ENCODE measurements around the gene HRK.

HRK gene

DNA sequence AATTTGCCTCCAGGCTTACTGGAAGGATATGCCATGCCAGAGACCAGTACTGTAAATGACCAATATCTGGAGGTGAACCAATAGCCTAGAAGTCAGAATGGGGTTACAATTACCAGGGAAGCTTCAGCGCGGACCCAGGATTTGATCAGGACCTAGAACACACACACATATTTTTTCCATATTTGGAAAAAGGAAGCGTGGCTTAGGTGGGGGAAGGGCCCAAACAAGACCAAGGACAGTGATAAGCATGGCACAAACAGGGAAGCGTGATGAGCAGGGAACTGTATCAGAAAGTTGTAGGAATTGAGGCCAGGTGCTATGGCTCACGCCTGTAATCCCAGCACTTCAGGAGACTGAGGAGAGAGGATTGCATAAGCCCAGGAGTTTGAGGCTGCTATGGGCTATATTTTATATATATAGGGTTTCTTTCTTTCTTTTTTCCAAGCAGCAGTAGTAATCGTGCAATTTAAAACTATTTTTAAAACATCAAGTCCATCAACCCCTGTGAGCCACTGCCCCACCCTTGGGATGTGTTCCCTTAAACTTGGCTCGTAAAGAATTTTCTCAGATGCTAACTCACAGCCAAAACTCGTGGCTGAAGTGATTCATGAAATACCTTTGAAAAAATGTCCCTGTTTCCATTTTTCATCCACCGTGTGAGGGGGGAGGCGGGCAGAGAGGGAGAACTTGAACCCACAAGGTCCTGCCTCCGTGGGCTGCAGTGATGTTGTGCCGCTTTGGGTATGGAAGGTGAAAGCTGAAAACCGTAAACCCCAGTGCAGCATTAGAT, 16.7 kb downstream of the HRK start:
- no peak for FAIRE-seq

DNA sequence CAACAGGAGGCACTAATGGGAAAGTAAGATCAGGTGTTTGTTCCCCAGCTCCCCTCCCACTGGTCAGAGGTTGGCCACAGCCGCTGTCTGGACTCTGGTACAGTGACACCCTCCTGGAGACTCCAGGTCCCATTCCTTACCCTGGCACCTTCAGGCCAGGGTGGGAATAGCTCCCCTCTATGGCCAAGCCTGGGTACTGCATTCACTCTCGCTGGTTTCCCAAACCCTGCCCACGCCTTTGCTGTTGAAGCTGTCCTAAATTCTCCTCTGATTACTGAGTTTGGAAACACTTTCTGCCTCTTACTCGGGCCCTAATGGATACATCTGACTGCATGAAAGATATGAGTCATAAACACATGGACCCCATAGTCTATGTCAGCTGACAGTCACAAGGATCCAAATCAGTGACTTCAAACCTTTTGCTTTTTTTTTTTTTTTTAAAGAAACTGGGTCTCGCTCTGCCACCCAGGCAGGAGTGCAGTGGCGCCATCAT, 17.9 kb downstream of the HRK start:
- no peak for FAIRE-seq

DNA sequence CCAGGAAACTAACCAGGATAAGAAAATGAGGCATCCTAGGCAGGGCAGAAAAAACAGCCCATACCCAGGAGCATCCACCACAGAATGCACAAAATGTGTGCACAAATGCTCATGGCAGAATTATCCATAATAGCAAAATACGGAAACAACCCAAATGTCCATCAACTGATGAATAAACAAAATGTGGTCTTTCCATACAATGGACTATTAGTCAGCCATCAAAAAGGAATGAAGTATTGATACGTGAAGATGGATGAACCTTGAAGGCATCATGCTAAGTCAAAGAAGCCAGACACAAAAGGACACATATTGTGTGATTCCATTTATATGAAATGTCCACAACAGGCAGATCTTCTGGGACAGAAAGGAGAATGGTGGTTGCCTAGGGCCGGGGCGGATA, 19.1 kb downstream of the HRK start:
- no peak for FAIRE-seq

DNA sequence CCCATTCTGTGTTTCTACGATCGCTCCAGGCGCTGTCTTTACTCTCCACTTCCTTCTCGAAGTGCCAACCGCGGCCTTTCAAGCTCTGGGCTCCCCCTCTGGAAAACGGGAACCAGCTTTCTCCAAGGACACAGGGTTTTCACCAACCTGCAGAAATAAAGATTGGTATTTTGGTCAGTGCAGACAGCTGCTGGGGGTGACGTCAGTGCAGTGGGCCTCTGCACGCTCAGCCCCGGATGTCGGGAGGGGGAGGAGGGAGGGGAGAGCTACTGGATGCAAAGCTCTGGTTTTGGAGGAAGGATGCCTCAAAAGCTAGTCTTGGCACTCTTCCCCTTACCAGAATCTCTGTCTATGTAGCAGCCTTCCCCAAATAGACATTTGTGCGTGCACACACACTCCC, 19.9 kb downstream of the HRK start:
- no peak for FAIRE-seq

DNA sequence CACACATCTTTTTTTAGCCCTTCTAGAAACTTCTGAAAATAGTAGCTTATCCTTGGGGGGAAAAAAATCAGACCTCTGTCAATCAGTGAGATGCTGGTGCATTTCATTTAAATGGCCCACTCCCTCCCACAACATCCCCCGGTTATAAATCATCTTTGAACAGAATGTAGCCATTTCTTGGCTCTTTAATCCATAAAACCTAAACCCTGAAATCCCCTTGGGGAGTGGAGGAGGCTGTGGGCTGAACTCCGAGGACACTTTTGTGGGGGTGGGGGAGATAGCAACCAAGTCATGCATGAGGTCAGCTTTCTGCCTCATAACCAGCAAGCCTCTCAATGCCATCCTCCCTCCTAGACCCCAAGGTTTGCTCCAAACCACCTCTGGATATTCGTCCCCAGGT, 21.0 kb downstream of the HRK start:
- no peak for FAIRE-seq

DNA sequence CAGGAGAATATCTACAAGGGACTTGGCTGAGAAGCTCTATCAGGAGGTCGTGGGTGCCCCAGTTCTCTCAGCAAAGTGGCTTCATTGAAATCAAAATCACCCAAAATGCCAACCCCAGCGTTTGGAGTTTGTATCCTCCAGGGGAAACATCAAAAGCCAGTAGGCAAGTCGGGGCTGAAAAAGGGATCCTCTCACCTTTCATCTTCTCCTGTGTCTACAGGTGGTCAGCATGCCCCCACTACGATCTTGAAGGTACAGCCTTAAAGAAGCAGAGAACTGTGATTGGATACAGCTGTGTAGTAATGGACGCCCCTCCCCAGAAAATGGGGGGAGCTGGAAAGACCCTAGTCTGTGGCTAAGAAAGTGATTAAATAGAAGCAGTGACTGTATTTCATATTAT, 22.2 kb downstream of the HRK start:
- FAIRE-seq = no peak

DNA sequence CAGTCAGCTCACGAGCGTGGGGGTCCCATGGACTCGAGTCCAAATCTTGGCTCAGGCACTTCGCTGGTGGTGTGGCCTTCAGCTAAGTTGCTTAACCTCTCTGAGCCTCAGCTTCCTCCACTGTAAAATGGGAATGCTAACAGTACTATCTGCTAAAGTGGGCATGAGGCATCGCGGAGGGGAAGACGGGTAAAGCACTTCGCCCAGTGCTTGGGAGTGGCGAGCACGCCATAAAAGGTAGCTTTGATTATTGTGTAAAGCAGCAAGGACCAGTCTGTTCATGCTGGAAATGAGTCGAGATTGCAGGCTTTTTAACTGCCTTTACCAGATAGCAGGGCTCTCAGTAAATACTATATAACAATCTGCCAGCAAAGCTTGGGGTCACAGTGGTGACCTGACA, 24.5 kb downstream of the HRK start:
- FAIRE-seq = no peak

DNA sequence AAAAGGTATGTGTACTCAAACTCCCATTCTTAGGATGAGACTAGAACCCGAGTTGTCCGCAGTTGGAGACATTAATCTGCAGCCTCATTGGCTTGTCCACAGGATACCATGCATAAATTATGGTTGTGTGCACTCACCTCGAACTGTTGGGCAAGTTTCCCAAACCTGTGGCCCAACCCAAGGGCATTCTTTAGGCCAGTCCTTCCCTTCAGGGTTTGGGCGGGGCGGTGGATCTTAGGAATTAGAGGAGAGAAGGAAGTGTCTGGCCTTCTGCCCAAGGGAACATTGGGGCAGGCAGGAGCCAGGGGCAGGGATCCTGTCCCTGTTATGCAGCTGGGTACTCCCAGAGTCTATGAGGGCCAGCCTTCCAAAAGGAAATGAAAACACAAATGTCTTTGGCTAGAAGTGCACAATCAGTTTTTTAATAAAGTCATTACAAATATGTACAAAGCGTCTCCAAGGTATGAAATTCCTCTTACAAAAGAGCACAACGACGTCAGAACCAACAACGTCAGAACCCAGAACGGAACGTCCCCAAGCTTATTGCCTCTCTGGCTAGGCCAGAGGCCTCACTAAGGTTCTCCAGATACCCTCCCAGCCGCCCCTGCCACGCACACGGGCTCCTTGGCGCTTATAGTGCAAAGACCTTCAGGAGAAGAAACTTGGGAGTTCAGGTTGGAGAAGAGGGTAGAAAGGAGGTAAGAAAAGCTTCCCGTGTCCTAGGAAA, 25.3 kb downstream of the HRK start:
- FAIRE-seq = no peak

DNA sequence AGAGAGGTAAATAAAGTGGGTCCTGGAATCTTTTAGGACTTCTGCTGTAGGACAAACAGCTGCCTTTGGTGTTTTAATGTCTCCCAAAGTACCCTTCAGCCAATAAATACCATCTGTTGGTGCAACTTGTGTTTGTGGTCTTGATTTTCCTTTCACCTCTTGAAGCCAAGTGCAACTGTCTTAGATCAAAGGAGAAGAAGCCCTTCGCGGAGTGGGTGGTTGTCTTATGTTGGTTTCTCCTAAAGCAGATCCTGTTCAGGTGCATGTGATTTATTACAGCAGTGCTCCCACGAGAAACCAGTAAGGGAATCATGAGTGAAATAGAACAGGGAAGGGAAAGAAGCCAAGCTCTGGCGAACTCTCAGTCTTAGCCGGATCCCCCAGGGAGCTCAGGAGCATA, 27.7 kb downstream of the HRK start:
- no peak for FAIRE-seq

DNA sequence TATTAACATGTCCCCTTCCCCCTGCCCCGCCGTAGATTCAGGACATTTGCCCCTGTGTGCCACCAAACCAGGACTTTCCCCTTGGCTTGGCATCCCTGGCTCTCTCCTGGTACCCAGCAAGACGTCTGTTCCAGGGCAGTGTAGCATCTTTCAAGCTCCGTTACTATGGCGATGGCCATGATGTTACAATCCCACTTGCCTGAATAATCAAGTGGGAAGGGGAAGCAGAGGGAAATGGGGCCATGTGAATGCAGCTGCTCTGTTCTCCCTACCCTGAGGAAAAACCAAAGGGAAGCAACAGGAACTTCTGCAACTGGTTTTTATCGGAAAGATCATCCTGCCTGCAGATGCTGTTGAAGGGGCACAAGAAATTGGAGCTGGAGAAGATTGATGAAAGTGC, 28.9 kb downstream of the HRK start:
- FAIRE-seq = no peak

DNA sequence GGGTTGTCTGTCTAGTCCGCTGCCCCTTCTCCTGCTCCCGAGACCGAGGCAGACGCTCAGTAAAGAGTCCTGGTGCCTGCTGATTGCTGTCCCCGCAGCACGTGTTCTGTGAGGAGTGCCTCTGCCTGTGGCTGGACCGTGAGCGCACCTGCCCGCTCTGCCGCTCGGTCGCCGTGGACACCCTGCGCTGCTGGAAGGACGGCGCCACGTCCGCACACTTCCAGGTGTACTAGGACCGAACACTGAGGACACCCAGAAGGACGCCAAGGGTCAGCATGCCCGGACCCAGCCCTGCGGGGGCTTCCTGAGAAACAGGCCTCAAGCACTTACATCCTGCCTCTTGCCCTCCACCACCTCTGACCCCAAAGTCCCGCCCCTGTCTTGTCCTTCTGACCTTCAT, 32.0 kb downstream of the HRK start:
- FAIRE-seq = no peak

DNA sequence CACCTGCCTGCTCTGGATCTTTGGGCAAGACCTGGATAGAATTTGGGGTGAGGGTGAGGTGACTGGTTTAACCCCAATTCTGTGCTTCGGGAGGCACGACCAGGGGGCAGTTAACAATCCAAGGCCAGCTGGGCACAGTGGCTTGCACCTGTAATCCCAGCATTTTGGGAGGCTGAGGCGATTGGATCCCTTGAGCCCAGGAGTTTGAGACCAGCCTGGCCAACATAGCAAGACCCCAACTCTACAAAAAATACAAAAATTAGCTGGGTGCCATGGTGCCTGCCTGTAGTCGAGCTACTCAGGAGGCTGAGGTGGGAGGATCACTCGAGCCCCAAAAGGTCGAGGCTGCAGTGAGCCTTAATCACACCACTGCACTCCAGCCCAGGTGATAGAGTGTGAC, 38.2 kb downstream of the HRK start:
- FAIRE-seq = no peak

DNA sequence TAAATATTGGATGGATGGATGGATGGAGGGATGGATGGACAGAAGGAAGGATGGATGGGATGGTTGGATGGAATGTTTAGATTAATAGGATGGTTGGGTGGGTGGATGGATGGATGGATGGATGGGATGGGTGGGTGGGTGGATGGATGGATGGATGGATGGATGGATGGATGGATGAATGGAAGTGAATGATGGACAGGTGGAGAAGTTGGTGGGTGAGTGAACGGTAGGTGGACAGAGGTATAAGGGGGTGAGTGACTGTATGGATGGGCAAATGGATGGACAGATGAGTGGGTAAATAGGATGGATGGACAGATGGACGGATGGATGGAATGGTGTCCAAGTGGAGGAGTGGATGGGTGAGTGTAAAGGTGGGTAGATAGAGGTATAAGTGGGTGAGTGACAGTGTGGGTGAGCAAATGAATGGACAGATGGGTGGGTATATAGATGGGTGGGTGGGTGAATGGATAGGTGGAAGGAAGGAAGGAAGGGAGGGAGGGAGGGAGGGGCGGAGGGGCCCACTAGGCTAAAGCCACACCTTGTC, 41.9 kb downstream of the HRK start:
- FAIRE-seq = no peak

DNA sequence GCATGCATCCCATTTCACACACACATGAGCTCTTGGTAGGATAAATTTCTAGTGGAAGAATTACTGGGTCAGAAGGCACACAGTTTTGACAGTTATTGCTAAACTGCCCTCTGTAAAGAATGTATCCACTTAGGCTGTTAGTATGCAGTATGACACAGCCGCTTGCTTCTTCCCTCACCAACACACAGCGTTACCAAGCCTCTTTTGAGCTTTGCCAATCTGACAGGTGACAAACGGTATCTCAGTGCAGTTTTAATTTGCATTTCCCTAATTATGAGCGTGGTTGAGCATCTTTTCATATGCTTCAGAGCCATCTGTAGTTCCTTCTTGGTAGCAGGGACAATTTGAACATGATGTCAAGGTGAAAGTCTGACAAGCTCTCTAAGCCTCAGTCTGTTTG, 42.9 kb downstream of the HRK start:
- no peak for FAIRE-seq

DNA sequence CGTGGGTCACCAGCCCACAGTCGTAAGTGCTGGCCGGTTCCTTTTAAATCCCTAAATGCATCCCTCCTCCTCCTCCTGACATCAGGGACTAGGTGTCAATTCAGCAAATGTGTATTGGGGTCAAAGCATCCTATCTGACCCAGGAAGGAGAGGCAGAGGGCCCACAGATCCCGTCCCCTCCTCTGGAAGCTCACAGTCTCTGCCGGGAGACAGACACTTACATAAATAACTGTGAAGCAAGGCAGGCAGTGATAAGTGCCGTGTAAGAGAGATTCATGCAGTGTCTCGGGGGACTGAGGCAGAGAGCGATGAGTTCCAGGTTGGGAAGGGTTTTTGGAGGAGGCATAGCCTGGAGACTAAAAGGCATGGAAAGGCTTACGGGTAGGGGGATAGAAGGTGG, 44.1 kb downstream of the HRK start:
- FAIRE-seq = no peak

DNA sequence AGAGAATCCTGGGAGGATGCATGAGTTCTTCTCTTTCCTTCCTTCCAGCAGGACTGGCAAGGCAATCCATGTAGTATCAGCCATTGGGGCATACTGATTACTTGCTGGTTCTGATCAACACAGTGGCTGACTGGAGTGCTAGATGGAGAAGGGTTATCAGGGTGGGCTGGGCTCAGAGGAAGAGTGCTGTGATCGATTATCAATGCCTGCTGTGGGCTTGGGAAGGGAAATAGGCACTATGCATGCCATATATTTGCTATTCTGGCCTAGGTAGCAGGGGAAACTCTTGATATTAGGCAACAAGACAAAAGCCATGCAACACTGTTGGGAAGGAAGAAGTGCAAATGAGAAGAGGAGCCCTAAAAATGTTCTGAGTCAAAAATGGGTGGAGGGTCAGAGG, 45.8 kb downstream of the HRK start:
- FAIRE-seq = no peak

DNA sequence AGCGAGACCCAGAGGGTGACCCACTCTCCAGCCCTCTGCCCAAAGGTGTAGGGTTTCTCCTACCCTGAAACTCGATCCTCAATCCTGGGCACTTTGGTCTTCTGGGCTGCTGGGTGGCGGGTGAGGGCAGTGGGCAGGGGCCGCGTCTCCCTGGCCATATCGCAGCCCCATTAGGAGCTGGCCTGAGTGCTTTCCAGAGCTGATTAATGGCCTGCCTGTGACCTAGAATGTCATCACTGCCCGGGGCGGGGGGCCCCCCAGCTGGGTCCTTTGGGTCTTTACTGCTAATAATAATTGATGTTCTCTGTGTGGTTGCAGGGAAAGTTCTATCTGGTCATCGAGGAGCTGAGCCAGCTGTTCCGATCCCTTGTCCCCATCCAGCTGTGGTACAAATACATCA, 47.8 kb downstream of the HRK start:
- no peak for FAIRE-seq

DNA sequence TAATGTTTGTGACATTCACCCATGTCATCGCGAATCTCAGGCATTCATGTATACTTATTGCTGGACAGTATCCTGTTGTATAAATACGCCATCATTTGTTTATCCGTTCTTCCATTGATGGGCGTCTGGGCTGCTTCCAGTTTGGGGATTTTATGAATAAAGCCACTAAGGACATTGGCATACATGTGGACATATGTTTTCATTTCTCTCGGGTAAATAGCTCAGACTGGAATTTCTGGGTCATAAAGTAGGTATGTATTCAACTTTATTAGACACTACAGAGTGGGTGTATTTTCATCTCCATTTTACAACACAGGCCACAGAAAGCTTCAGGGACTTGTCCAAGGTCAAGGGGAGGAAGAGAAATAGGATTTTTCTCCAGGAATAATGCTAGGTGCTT, 48.9 kb downstream of the HRK start:
- FAIRE-seq = peak; percentile 74

DNA sequence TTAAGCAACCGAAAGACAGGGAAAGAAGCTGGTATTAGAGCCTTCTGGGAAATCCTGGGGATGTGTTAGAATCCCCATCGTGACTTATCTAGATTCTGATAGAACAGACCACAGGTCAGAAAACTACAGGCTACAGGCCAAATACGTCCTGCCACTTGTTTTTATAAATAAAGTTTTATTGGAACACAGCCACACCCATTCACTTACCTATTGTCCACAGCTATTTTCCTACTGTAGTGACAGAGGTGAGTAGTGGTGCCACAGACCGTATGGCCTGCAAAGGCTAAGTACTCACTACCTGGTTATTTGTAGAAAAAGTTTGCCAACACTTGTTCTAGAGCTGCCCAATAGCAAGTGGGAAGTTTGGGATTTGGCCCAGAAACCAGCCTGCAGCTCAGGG, 53.8 kb downstream of the HRK start:
- FAIRE-seq = no peak

DNA sequence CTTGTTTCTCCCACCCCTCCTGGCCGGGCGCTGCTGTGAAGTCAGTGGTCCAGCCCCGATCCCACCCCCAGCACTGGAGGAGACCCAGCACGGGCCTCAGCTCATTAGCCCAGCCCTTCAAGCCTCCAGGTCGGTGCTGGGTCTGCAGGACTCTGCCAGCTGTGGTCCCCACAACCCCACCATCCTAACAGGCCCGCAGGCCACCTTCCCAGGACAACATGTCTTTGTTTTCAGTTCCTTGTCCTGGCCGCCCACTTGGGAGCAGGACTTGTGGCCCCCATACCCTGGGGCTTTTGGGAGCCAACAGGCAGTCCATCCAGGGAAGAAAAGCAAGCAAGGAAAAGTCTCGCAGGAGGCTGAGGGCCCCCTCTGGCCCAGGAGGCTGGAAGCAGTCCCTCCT, 60.0 kb downstream of the HRK start:
- FAIRE-seq = no peak

DNA sequence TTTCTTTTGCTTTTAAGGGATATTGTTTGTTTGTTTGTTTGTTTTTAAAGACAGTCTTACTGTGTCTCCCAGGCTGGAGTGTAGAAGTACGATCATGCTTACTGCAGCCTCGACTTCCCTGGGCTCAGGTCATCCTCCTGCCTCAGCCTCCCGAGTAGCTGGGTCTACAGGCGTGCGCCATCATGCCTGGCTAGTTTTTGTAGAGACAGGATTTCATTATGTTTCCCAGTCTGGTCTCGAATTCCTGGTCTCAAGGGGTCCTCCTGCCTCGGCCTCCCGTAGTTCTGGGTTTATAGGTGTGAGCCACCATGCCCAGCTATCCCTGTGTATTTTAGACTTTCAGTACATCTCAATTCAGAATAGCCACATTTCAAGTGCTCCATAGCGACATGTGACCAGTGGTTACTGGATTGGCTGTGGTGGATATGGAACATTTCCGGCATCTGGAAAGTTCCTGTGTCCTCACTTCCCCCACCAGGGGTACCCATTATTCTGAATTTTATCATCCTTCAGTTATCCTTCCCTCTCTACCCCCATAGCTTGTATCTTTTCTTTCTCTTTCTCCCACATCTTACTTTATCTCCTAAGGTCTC, 61.1 kb downstream of the HRK start:
- no peak for FAIRE-seq

DNA sequence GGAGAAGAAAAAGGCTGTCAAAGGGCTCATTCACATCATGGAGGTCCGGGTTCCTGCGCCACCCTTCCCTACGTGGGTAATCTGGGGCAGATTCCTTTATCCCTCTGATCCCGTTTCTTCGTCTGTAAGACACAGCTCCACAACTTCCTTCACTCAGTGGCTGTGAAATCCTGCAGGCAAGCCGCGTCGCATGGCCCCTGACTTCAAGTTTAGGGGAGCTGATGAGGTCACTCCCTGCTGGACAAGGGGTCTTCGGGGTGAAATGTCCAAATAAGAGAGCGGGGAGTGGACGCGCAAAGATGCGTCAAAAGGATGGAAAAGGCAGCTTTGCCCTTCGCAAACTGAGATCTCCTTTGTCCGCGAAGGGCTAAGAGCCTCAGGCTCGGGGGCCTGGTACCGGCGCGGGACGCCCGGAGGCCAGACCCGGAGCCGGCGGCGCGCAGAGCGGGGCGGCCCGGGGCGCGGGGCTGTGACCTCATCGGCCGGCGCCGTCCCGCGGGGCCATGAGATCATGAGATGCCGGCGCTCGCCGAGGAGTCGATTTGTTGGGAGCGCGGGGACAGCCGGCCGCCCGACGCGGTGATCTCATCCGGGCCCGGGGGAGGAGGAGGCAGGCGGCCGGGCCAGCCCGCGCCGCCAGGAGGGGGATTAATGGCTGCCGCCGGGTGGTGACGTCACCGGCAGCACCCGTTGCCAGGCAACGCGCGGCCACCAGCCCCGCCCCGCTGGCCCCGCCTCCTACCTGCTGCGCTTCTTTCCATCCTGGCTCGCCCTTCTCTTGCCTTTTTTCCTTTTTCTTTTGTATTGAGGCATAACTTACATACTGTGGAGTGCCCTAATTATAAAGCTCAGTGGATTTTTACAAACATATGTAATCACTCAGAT, 62.1 kb downstream of the HRK start:
- no peak for FAIRE-seq

Data from endometrium (tissue), 2 donors.